A673 (cell line): Measurements from ENCODE around the gene UNC50. TPM values are rescaled to one million over a fixed set of nuclear protein-coding genes. Genes with fewer than 3 reads are reported as not detected.

Experiments used
- BruUV-seq: library from RNA; stranded (reverse); fragments of 400-500 nt; replicated peaks from 2 replicates; lab custom pipeline; 2021; lab: Mats Ljungman, UMichigan
- CTCF ChIA-PET: fragments of 300-600 bp; sonication (Branson Sonifier 250); formaldehyde crosslinking; loops from one replicate; lab custom pipeline; 2022; ENCODE audit warnings: antibody characterized with exemption; lab: Charles Lee
- POLR2A ChIA-PET: fragments of 300-600 bp; sonication (Branson Sonifier 250); formaldehyde crosslinking; loops from one replicate; lab custom pipeline; 2022; ENCODE audit warnings: antibody characterized with exemption; ENCODE audit not compliant: low non-redundant PET; lab: Charles Lee
- DNase-seq: peaks from one replicate; pipeline ENCODE4 v3.0.0-alpha.2; 2015; ENCODE audit warnings: low spot score
- H3K27ac ChIP-seq: fragments of 200-600 bp; sonication (generic); 2 replicates; pipeline ENCODE4 v1.5.1; 2016; ENCODE audit warnings: mixed run types, low read depth, mild to moderate bottlenecking, mixed read lengths, antibody characterized with exemption, low read length; ENCODE audit not compliant: poor library complexity, severe bottlenecking
- H3K27me3 ChIP-seq: fragments of 200-600 bp; sonication (generic); replicated peaks from 2 replicates; pipeline ENCODE4 v1.6.1; 2017; ENCODE audit warnings: mixed run types, low read depth, mild to moderate bottlenecking, mixed read lengths, antibody characterized with exemption, low read length; ENCODE audit not compliant: insufficient read depth, poor library complexity
- H3K36me3 ChIP-seq: fragments of 200-600 bp; sonication (generic); 2 replicates; pipeline ENCODE4 v1.6.1; 2016; ENCODE audit warnings: mixed run types, mild to moderate bottlenecking, mixed read lengths, antibody characterized with exemption, low read length; ENCODE audit not compliant: insufficient read depth, poor library complexity, severe bottlenecking
- H3K4me1 ChIP-seq: fragments of 200-600 bp; sonication (generic); 2 replicates; pipeline ENCODE4 v1.6.1; 2017; ENCODE audit warnings: mixed run types, mild to moderate bottlenecking, mixed read lengths, antibody characterized with exemption, low read length; ENCODE audit not compliant: insufficient read depth, poor library complexity, severe bottlenecking
- H3K4me3 ChIP-seq: fragments of 200-600 bp; sonication (generic); 2 replicates; pipeline ENCODE4 v1.5.1; 2016; ENCODE audit warnings: low read depth, mixed run types, mild to moderate bottlenecking, mixed read lengths, low read length; ENCODE audit not compliant: poor library complexity, severe bottlenecking
- H3K9me3 ChIP-seq: fragments of 200-600 bp; sonication (generic); 2 replicates; pipeline ENCODE4 v1.6.1; 2016; ENCODE audit warnings: mixed run types, low read depth, mild to moderate bottlenecking, mixed read lengths, antibody characterized with exemption, low read length; ENCODE audit not compliant: poor library complexity, severe bottlenecking
- CTCF ChIP-seq: fragments of 300-800, 200-600 bp; sonication (generic); conservative IDR thresholded peaks from 2 replicates; pipeline ENCODE4 v1.5.1; 2017; ENCODE audit warnings: low read depth, mild to moderate bottlenecking, antibody characterized with exemption, low read length, moderate library complexity, mixed read lengths
- EZH2 ChIP-seq: fragments of 200-600 bp; sonication (generic); IDR thresholded peaks from 2 replicates; pipeline ENCODE4 v1.6.1; 2017; ENCODE audit warnings: borderline replicate concordance, low read depth, mild to moderate bottlenecking, mixed read lengths, antibody characterized with exemption, low read length; ENCODE audit not compliant: poor library complexity, severe bottlenecking
- intact Hi-C: fragments of 100-400 bp; cut with micrococcal nuclease; formaldehyde crosslinking; loops from one replicate; pipeline ENCODE4 v1.10.0; 2022; ENCODE audit not compliant: unreplicated experiment
- total RNA-seq: library from RNA; stranded (reverse); gene quantifications from 2 replicates; pipeline ENCODE4 v1.2.3, GENCODE V29; 2021

Gene UNC50
- total RNA-seq, 1 experiment from 2014 or later = 32.5 TPM

DNA sequence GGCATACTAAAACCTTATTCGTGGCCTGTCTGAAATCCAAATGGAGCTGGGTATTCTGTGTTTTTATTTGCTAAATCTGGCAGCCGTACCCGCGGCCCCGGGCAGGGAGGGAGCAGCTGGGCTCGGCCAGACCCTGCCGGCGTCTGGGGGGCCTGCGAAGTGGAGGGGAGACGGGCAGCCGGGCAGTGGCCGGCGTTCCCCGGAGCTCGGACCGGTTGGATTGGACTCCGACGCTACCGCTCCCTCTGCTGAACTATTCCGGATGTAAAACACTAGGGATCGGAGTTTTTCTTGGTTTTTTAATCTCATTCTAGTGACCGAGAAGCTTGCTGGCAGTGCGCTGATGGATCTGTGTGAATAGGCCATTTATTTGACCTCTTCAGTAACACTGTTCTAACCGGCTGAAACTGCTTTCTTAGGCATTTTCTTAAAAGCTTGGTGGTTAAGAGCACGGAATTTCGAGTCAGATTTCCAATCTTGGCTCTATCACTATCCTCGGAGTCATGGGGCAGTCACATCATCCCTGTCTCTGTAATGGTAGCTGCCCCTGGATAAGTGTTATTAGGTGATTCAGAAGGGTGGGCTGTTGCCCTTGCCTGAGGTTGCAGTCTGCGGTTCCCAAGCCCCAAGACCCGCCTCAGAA, 694 bp downstream of the UNC50 start:
- TF ChIP-seq CTCF (no peak), EZH2 (no peak)
- Histone ChIP-seq H3K36me3 (peaks cover 36% of the 10 kb centered on the region), H3K9me3 (no peaks in the 10 kb centered on the region), H3K27ac (peak overlapping the region; percentile 94), H3K4me3 (peak overlapping the region; percentile 79), H3K27me3 (no peaks in the 10 kb centered on the region), H3K4me1 (peaks cover 23% of the 10 kb centered on the region)
- TSS peak; percentile 42 for BruUV-seq
- POLR2A ChIA-PET = no interaction called here
- intact Hi-C loops = no loop called here
- CTCF ChIA-PET = no interaction called here
- DNase-seq = peak; percentile 5

GRCh38 chr2:98614024-98614739, 5.8 kb downstream of the UNC50 start:
- ChIA-PET CTCF (no interaction called here), POLR2A (no interaction called here)
- intact Hi-C loops = no loop called here
- DNase-seq = no peak
- H3K4me1 ChIP-seq = peaks cover 14% of the 10 kb centered on the region
- H3K27ac ChIP-seq = no peak overlapping the region
- no peak overlapping the region for H3K4me3 ChIP-seq
- no peaks in the 10 kb centered on the region for H3K9me3 ChIP-seq
- BruUV-seq = no TSS peak
- no peaks in the 10 kb centered on the region for H3K27me3 ChIP-seq
- peaks cover 72% of the 10 kb centered on the region for H3K36me3 ChIP-seq
- TF ChIP-seq CTCF (no peak), EZH2 (no peak)

DNA sequence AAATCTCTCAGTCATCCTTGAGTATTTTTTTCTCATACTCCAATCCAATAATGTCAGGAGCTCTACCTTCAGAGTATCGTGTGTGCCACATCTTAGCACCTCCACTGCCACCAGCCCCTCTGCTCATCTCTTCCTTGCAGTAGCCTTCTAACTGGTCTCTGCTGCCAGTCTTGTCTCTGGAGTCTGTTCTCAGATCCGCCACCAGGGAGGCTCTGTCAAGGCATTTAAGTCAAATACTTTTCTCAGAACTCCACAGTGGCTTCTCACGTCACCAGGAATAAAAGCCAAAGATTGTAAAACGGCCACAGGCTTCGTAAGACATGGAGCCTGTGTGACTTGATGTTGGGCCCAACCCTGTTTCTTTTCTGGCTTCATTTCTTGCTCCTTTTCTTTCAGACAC, 7.1 kb downstream of the UNC50 start:
- no peak for TF ChIP-seq EZH2
- TF ChIP-seq CTCF = no peak
- Histone ChIP-seq H3K27ac (no peak overlapping the region), H3K4me1 (peaks cover 2% of the 10 kb centered on the region), H3K27me3 (no peaks in the 10 kb centered on the region), H3K4me3 (no peak overlapping the region), H3K36me3 (peaks cover 66% of the 10 kb centered on the region), H3K9me3 (no peaks in the 10 kb centered on the region)
- no TSS peak for BruUV-seq
- CTCF ChIA-PET = no interaction called here
- intact Hi-C loops = no loop called here
- POLR2A ChIA-PET = no interaction called here
- DNase-seq = no peak
